Psoas muscle (tissue), 8 donors: ENCODE measurements around the gene ALDOC. TPM values are rescaled to one million over a fixed set of nuclear protein-coding genes. Genes with fewer than 3 reads are reported as not detected.

Source experiments
- ATAC-seq, 4 donors: fragments of 200-7000 bp; cut with Tn5 transposase; one replicate each; pipeline ENCODE4 v1.9.1; 2020; ENCODE audit warnings: moderate library complexity in 3 of 4, mild to moderate bottlenecking in 2 of 4
- DNase-seq, 2 donors: peaks; one replicate each; pipeline ENCODE4 v3.0.0-alpha.2; 2020
- H3K27ac ChIP-seq: fragments of 200-600 bp; one replicate; pipeline ENCODE4 v1.8.0; 2022
- H3K27me3 ChIP-seq, 3 donors: fragments of 200-600 bp in 1 of 3; one replicate each; pipeline versions ENCODE4 v1.6.1 to v1.8.0; 2013 to 2022; ENCODE audit warnings: low read length in 2 of 3, mild to moderate bottlenecking in 2 of 3, moderate library complexity in 1 of 3; ENCODE audit not compliant: insufficient read depth in 3 of 3
- H3K36me3 ChIP-seq, 2 donors: fragments of 200-600 bp in 1 of 2; one replicate each; pipeline versions ENCODE4 v1.6.1 to v1.8.0; 2013 to 2022; ENCODE audit warnings: low read depth in 1 of 2, mild to moderate bottlenecking in 1 of 2, moderate library complexity in 1 of 2; ENCODE audit not compliant: insufficient read depth in 1 of 2
- H3K4me1 ChIP-seq: fragments of 200-600 bp; one replicate; pipeline ENCODE4 v1.8.0; 2022
- H3K4me3 ChIP-seq: fragments of 200-600 bp; one replicate; pipeline ENCODE4 v1.8.0; 2022; ENCODE audit warnings: mild to moderate bottlenecking
- H3K9me3 ChIP-seq: fragments of 200-600 bp; one replicate; pipeline ENCODE4 v1.8.0; 2022
- CTCF ChIP-seq: fragments of 200-600 bp; IDR thresholded peaks from one replicate; pipeline ENCODE4 v1.8.0; 2022; ENCODE audit warnings: antibody characterized with exemption
- WGBS, 3 donors: extraction: QIAGEN DNeasy Blood & Tissue Kit; methylation state at CpG; one replicate each; pipeline versions ENCODE4 v1.1.6 to v1.1.7; 2013; 5-methylcytosine and 5-hydroxymethylcytosine counted together
- intact Hi-C, 2 donors: fragments of 100-400 bp; cut with DNase I; formaldehyde crosslinking; loops; one replicate each; pipeline versions ENCODE4 v1.11.0 to v1.14.2; 2022
- polyA plus RNA-seq, 3 donors: library from polyadenylated mRNA; stranded (reverse); fragments of 200-250 nt; gene quantifications; one replicate each; pipeline ENCODE4 v1.2.3, GENCODE V29; 2013
- total RNA-seq, 4 donors: library from RNA; stranded (reverse); fragmentation: NEBNext Ultra II Directional in 2 of 4; extraction: Animal tissue kit (Norgen Biotek cat#: 25700) in 2 of 4; gene quantifications; one replicate each; pipeline versions ENCODE4 v1.2.1 to v1.2.4, GENCODE V29; 2021 to 2023
- donor health status: healthy with polysubstance abuse.
- donor health status: DM: no; HTN: no; CAD: no; lungs with moderate emphysema.
- donor health status: Bipolar disorder and iron deficiency.
- donor health status: healthy.
- donor health status: DM: yes; HTN: yes; CAD: no.
- donor health status: DM: no; HTN: no; CAD: no.
- donor health status: DM: no; HTN: no; CAD: no.
- donor health status: DM: yes; HTN: yes; CAD: no.

Gene ALDOC
- total and polyA plus RNA-seq, 7 donors = 1.2 to 2.9 (median 1.7) TPM

DNA sequence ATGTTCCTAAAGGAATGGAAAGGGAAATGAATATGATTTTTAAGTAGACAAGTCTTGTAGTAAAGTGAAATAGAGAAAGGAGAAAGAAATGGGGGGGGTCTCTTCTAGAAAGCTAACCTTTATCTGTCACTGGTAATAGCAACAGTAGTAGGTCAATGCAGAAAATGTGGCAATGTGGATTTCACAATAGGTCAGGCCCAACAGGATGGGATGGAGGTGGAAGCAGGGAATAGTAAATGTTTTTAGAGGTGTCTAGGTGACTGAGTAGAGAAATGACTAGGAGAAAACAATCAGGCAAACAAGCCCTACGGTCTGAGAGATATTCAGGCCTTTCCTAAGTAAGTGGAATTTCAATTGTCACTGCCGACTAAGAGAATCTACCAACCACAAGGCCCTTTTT, 43.3 kb upstream of the ALDOC start:
- H3K36me3 ChIP-seq = peaks cover 41 to 97% of the 10 kb centered on the region in 2 donors
- ATAC-seq (no peak), DNase-seq (no peak)
- no peaks in the 10 kb centered on the region for H3K27me3 ChIP-seq
- 79 to 85% (median 84%) methylated on average over 2 of the region's 2 CpGs for WGBS, 3 donors
- intact Hi-C loops = no loop called here
- no peaks in the 10 kb centered on the region for H3K4me1 ChIP-seq
- H3K9me3 ChIP-seq = no peaks in the 10 kb centered on the region
- TF ChIP-seq CTCF = no peak
- no peak overlapping the region for H3K27ac ChIP-seq
- no peak overlapping the region for H3K4me3 ChIP-seq

- Histone ChIP-seq H3K9me3 (no peaks in the 10 kb centered on the region), H3K27me3 (no peaks in the 10 kb centered on the region), H3K4me3 (no peak overlapping the region), H3K36me3 (peaks cover 35 to 100% of the 10 kb centered on the region in 2 donors), H3K4me1 (no peaks in the 10 kb centered on the region), H3K27ac (no peak overlapping the region)
- intact Hi-C loops = no loop called here
- WGBS, 3 donors = 95 to 96% (median 95%) methylated on average over 3 of the region's 3 CpGs
- ATAC-seq (no peak), DNase-seq (no peak)
- TF ChIP-seq CTCF = no peak
These were observed 41.8 kb upstream of the ALDOC start for GRCh38 chr17:28618464-28618863.

DNA sequence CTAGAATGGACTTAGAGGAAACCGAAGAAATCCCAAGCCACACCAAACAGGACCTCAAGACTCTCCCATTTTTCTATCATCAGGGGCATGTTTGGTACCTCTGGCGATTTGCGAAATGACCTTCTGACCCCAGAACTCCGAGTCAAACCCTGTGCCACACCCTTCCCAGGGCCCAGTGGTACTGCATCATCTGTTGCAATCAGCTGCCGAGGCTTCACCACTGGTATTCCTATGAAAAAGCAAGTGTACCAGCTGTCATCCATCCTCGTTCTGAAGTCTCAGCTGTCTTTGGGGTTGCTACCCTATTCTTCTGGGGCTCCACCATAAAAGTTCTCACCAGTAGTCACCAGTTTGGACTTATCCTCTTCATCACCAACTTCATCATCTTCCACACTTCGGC, 39.6 kb upstream of the ALDOC start:
- ATAC-seq = no peak
- no peak for DNase-seq
- intact Hi-C loops = no loop called here
- H3K9me3 ChIP-seq = no peaks in the 10 kb centered on the region
- 78 to 83% (median 81%) methylated on average over 7 of the region's 7 CpGs for WGBS, 3 donors
- H3K4me3 ChIP-seq = no peak overlapping the region
- no peak overlapping the region for H3K27ac ChIP-seq
- no peaks in the 10 kb centered on the region for H3K4me1 ChIP-seq
- H3K36me3 ChIP-seq = peaks cover 24 to 99% of the 10 kb centered on the region in 2 donors
- H3K27me3 ChIP-seq = no peaks in the 10 kb centered on the region
- TF ChIP-seq CTCF = no peak

DNA sequence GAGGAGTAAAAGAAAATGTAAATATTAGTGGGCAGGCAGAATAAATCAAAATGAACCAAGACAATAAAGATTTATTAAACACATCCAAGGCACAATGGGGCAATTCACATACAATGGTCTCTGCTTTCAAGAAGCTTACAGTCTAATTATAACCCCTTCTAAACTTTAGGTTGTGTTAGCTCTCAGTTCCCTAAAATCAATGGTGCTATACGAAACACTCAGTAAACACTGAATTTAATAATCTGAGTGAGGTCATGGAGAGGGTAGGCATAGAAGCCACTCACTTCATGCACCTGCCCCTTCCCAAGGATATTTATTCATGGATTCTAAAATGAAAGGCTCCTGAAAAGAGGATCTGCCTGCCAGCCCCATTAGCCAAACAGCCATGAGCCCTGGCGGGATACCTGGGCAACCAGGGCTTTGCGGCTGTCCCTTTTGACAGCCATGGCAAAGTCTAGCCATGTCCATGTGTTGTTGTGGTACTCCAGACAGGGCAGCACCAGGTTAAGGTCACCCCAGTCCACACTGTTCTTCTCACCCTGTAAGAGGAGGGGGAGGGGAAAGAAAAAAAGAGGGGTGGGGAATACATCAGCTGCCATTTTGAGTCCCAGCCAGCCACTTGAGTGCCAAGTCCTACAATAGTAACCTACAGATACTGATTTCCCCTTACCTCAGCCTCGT, 38.7 kb upstream of the ALDOC start:
- H3K4me1 ChIP-seq = no peaks in the 10 kb centered on the region
- no peaks in the 10 kb centered on the region for H3K9me3 ChIP-seq
- intact Hi-C loops = no loop called here
- no peaks in the 10 kb centered on the region for H3K27me3 ChIP-seq
- TF ChIP-seq CTCF = no peak
- no peak overlapping the region for H3K4me3 ChIP-seq
- H3K27ac ChIP-seq = no peak overlapping the region
- DNase-seq (no peak), ATAC-seq (no peak)
- 82 to 84% (median 82%) methylated on average over 4 of the region's 4 CpGs for WGBS, 3 donors
- peaks cover 25 to 99% of the 10 kb centered on the region in 2 donors for H3K36me3 ChIP-seq

- ATAC-seq (peak in 2 of 4 donors; percentile 20 to 22), DNase-seq (no peak)
- H3K36me3 ChIP-seq = peaks cover 20 to 98% of the 10 kb centered on the region in 2 donors
- 74 to 78% (median 77%) methylated on average over 5 of the region's 5 CpGs for WGBS, 3 donors
- H3K4me3 ChIP-seq = no peak within 1 kb of the TSS
- TF ChIP-seq CTCF = no peak
- H3K4me1 ChIP-seq = no peaks in the 10 kb centered on the region
- no peaks in the 10 kb centered on the region for H3K9me3 ChIP-seq
- intact Hi-C loops = loop anchor here (2.0 to 5.0 kb wide), 2 partner anchors 117 to 119 kb away; no protein-coding TSS in a partner anchor
- H3K27me3 ChIP-seq = no peaks in the 10 kb centered on the region
- H3K27ac ChIP-seq = no peak within 1 kb of the TSS
These were observed 37.3 kb upstream of the ALDOC start, which contains the start of gene RSKR for GRCh38 chr17:28613931-28614381. TSS of gene RSKR (minus strand) at chr17:28614185. CDS start at chr17:28614161, 24 bp downstream.
